Measurements from ENCODE around the gene ZNF532. TPM values are rescaled to one million over a fixed set of nuclear protein-coding genes. Genes with fewer than 3 reads are reported as not detected.
A peak's percentile ranks its signal among the peaks of the same experiment; 100 is the strongest.

Gene ZNF532
- total RNA-seq, 4 donors from 2014 or later = 98.7 to 125 (median 113) TPM

- no peak for DNase-seq (ENCODE audit: low spot score in 2 of 2)
These were observed 148.4 kb downstream of the ZNF532 start for GRCh38 chr18:59012815-59013705.

GRCh38 chr18:59013744-59014143, 149.1 kb downstream of the ZNF532 start:
- Histone ChIP-seq H3K27me3 (no peaks in the 10 kb centered on the region), H3K4me1 (peaks cover 0 to 8% (median 0%) of the 10 kb centered on the region in 4 donors), H3K4me3 (no peak overlapping the region), H3K9me3 (no peaks in the 10 kb centered on the region), H3K36me3 (no peaks in the 10 kb centered on the region), H3K27ac (no peak overlapping the region)
- 88 to 94% methylated on average over 2 of the region's 2 CpGs for WGBS, 2 donors
- no peak for TF ChIP-seq POLR2A (IDR thresholded peaks at IDR 0.05)
- no peak for TF ChIP-seq CTCF (IDR thresholded peaks at IDR 0.05)
- TF ChIP-seq EP300 (IDR thresholded peaks at IDR 0.05) = no peak
- no peak for DNase-seq (ENCODE audit: low spot score in 2 of 2)

More at GRCh38 chr18:59012815-59013705, 148.4 kb downstream of the ZNF532 start:
- Histone ChIP-seq H3K4me3 (no peak overlapping the region), H3K9me3 (no peaks in the 10 kb centered on the region), H3K27ac (no peak overlapping the region), H3K27me3 (no peaks in the 10 kb centered on the region), H3K36me3 (no peaks in the 10 kb centered on the region), H3K4me1 (peaks cover 0 to 8% (median 2%) of the 10 kb centered on the region in 4 donors)
- 51 to 52% methylated on average over 6 of the region's 6 CpGs for WGBS, 2 donors
- TF ChIP-seq CTCF (IDR thresholded peaks at IDR 0.05) = no peak

GRCh38 chr18:59015531-59016152, 151.0 kb downstream of the ZNF532 start:
- no peak overlapping the region for H3K4me3 ChIP-seq
- 90 to 97% methylated on average over 5 of the region's 5 CpGs for whole genome bisulfite sequencing, 2 donors

GRCh38 chr18:59021500-59021899, 156.8 kb downstream of the ZNF532 start:
- TF ChIP-seq EP300 (IDR thresholded peaks at IDR 0.05) (no peak), POLR2A (IDR thresholded peaks at IDR 0.05) (no peak)
- Histone ChIP-seq H3K4me3 (no peak overlapping the region), H3K4me1 (peaks cover 0 to 45% (median 17%) of the 10 kb centered on the region in 4 donors), H3K9me3 (no peaks in the 10 kb centered on the region), H3K27ac (peak overlapping the region; percentile 28 to 91 (median 76)), H3K36me3 (no peaks in the 10 kb centered on the region), H3K27me3 (no peaks in the 10 kb centered on the region)
- WGBS, 2 donors = 20 to 50% methylated on average over 1 of the region's 1 CpG
- no peak for DNase-seq (ENCODE audit: low spot score in 2 of 2)

More at GRCh38 chr18:59015531-59016152, 151.0 kb downstream of the ZNF532 start:
- Histone ChIP-seq H3K4me1 (peaks cover 0 to 8% (median 0%) of the 10 kb centered on the region in 4 donors), H3K36me3 (no peaks in the 10 kb centered on the region), H3K27ac (no peak overlapping the region), H3K27me3 (no peaks in the 10 kb centered on the region), H3K9me3 (no peaks in the 10 kb centered on the region)
- TF ChIP-seq POLR2A (IDR thresholded peaks at IDR 0.05) (no peak), EP300 (IDR thresholded peaks at IDR 0.05) (no peak), CTCF (IDR thresholded peaks at IDR 0.05) (no peak)
- no peak for DNase-seq (ENCODE audit: low spot score in 2 of 2)

- Histone ChIP-seq H3K27me3 (no peaks in the 10 kb centered on the region), H3K4me1 (peaks cover 0 to 54% (median 17%) of the 10 kb centered on the region in 4 donors), H3K27ac (peak overlapping the region; percentile 58 to 91 (median 76)), H3K36me3 (no peaks in the 10 kb centered on the region), H3K9me3 (no peaks in the 10 kb centered on the region), H3K4me3 (no peak overlapping the region)
- TF ChIP-seq CTCF (IDR thresholded peaks at IDR 0.05) (no peak), EP300 (IDR thresholded peaks at IDR 0.05) (no peak), POLR2A (IDR thresholded peaks at IDR 0.05) (no peak)
- 32 to 37% methylated on average over 10 of the region's 10 CpGs for WGBS, 2 donors
- no peak for DNase-seq (ENCODE audit: low spot score in 2 of 2)
These were observed 157.7 kb downstream of the ZNF532 start for GRCh38 chr18:59022167-59022945.

All from tibial nerve (tissue), 4 donors.